Measurements from ENCODE around the gene ADGRL3.

- TF ChIP-seq CTCF (IDR thresholded peaks at IDR 0.05) (no peak), EP300 (IDR thresholded peaks at IDR 0.05; ENCODE audit: low read depth) (no peak), POLR2A (IDR thresholded peaks at IDR 0.05) (no peak), POLR2AphosphoS5 (IDR thresholded peaks at IDR 0.05) (no peak)
Observed at GRCh38 chr4:61473306-61473705, 273.2 kb downstream of the ADGRL3 start.

Data from transverse colon (tissue), 4 donors.